Keratinocyte (primary cell): ENCODE results near the gene VAC14. TPM values are rescaled to one million over a fixed set of nuclear protein-coding genes. Genes with fewer than 3 reads are reported as not detected.

Experiments used
- DNase-seq: peaks from one replicate; pipeline ENCODE4 v3.0.0-alpha.2; 2011; ENCODE audit warnings: low read depth, missing footprints, low spot score
- FAIRE-seq: peaks from 2 replicates; lab custom pipeline; 2011; peaks lifted over from hg19 to GRCh38; lab: Jason Lieb, UNC
- H2AFZ ChIP-seq: 2 replicates; pipeline ENCODE4 v1.6.0; 2012; ENCODE audit warnings: low read length, control low read depth, inconsistent platforms; ENCODE audit not compliant: control insufficient read depth
- H3K27ac ChIP-seq: 2 replicates; pipeline ENCODE4 v1.5.1; 2011; ENCODE audit warnings: low read length; ENCODE audit not compliant: control insufficient read depth, insufficient read depth
- H3K27me3 ChIP-seq: 3 replicates; pipeline ENCODE4 v1.6.0; 2011; ENCODE audit warnings: low read length; ENCODE audit not compliant: control insufficient read depth, insufficient read depth; ENCODE audit errors: extremely low read depth
- H3K36me3 ChIP-seq, 2 experiments: 2 replicates in 1 of 2; 3 replicates in 1 of 2; pipeline ENCODE4 v1.5.1; 2011; ENCODE audit warnings: low read length in 2 of 2, mild to moderate bottlenecking in 1 of 2; ENCODE audit not compliant: control insufficient read depth in 2 of 2, insufficient read depth in 2 of 2; ENCODE audit errors: extremely low read depth in 1 of 2
- H3K4me1 ChIP-seq: 3 replicates; pipeline ENCODE4 v1.5.1; 2011; ENCODE audit warnings: low read length; ENCODE audit not compliant: control insufficient read depth, insufficient read depth; ENCODE audit errors: extremely low read depth
- H3K4me2 ChIP-seq: 3 replicates; pipeline ENCODE4 v1.6.0; 2011; ENCODE audit warnings: low read depth, low read length; ENCODE audit not compliant: control insufficient read depth, insufficient read depth; ENCODE audit errors: extremely low read depth
- H3K4me3 ChIP-seq, 3 experiments: fragments of 200-600 bp in 1 of 3; sonication (generic) in 1 of 3; 2 replicates in 2 of 3; 3 replicates in 1 of 3; pipeline ENCODE4 v1.5.1; 2011 to 2016; ENCODE audit warnings: low read length in 3 of 3, mild to moderate bottlenecking in 3 of 3, control low read depth in 2 of 3, inconsistent platforms in 1 of 3, low read depth in 1 of 3, mixed read lengths in 1 of 3, mixed run types in 1 of 3, moderate library complexity in 1 of 3; ENCODE audit not compliant: control insufficient read depth in 2 of 3, insufficient read depth in 2 of 3; ENCODE audit errors: extremely low read depth in 1 of 3
- H3K79me2 ChIP-seq: 2 replicates; pipeline ENCODE4 v1.6.0; 2012; ENCODE audit warnings: low read length; ENCODE audit not compliant: control insufficient read depth, insufficient read depth
- H3K9ac ChIP-seq: 3 replicates; pipeline ENCODE4 v1.6.0; 2011; ENCODE audit warnings: low read length; ENCODE audit not compliant: control insufficient read depth, insufficient read depth; ENCODE audit errors: extremely low read depth
- H3K9me1 ChIP-seq: 3 replicates; pipeline ENCODE4 v1.6.0; 2011; ENCODE audit warnings: low read length; ENCODE audit not compliant: control insufficient read depth, insufficient read depth; ENCODE audit errors: extremely low read depth
- H3K9me3 ChIP-seq: 2 replicates; pipeline ENCODE4 v1.5.1; 2012; ENCODE audit warnings: low read depth, low read length; ENCODE audit not compliant: control insufficient read depth
- H4K20me1 ChIP-seq: 3 replicates; pipeline ENCODE4 v1.6.0; 2011; ENCODE audit warnings: low read length; ENCODE audit not compliant: control insufficient read depth, insufficient read depth; ENCODE audit errors: extremely low read depth
- CTCF ChIP-seq, 3 experiments: IDR thresholded peaks in 1 of 3; conservative IDR thresholded peaks in 1 of 3; optimal IDR thresholded peaks in 1 of 3; 2 replicates in 2 of 3; 3 replicates in 1 of 3; pipeline versions ENCODE3 to v1.5.1; 2011; ENCODE audit warnings: low read length in 3 of 3, mild to moderate bottlenecking in 3 of 3, moderate library complexity in 2 of 3, control low read depth in 1 of 3, inconsistent platforms in 1 of 3; ENCODE audit not compliant: insufficient read depth in 2 of 3; ENCODE audit errors: extremely low read depth in 1 of 3
- EZH2 ChIP-seq: IDR thresholded peaks from one replicate; pipeline ENCODE4 v1.6.1; 2012; ENCODE audit warnings: inconsistent platforms, mild to moderate bottlenecking, low read length, moderate library complexity
- dilution Hi-C: fragments of 300-500 bp; cut with MboI; formaldehyde crosslinking; loops from one replicate; pipeline ENCODE4 v1.7.0; 2020; ENCODE audit warnings: low sequenced_read_pairs; ENCODE audit not compliant: extremely low pct_ligation_motif_present
- polyA plus RNA-seq, 5 experiments: library from polyadenylated mRNA; depleted of rRNA in 3 of 5; stranded (reverse) in 3 of 5; stranded (forward) in 1 of 5; unstranded in 1 of 5; fragments of >200 nt; gene quantifications; 1 replicate in 1 of 5; 2 replicates in 3 of 5; 3 replicates in 1 of 5; pipeline versions ENCODE4 v1.2.1 to v1.2.3, GENCODE V29; 2011 to 2012; ENCODE audit warnings: missing spikeins in 2 of 5, low read depth in 1 of 5, low replicate concordance in 1 of 5

Gene VAC14
- polyA plus RNA-seq, 1 donor (not counting 4 experiments of a cell fraction or from before 2014, with no cell fraction given), result 15.9 TPM

- no peaks in the 10 kb centered on the region for H3K9me3 ChIP-seq
- no peaks in the 10 kb centered on the region for H3K9me1 ChIP-seq
- H4K20me1 ChIP-seq, result no peaks in the 10 kb centered on the region
- H3K4me3 ChIP-seq, result no peak overlapping the region
- FAIRE-seq (no peak), DNase-seq (no peak)
- dilution Hi-C loops, result no loop called here
- H3K4me1 ChIP-seq, result no peaks in the 10 kb centered on the region
- no peak overlapping the region for H3K4me2 ChIP-seq
- H3K79me2 ChIP-seq, result no peaks in the 10 kb centered on the region
- H3K9ac ChIP-seq, result no peak overlapping the region
- H3K36me3 ChIP-seq, result peaks cover 0 to 12% of the 10 kb centered on the region in 2 experiments
- TF ChIP-seq EZH2, result no peak
- no peak for TF ChIP-seq CTCF (optimal IDR thresholded peaks at IDR 0.05 in 1 of 3, IDR thresholded peaks at IDR 0.05 in 1 of 3, conservative IDR thresholded peaks at IDR 0.05 in 1 of 3; ENCODE audit: extremely low read depth in 1 of 3, insufficient read depth in 2 of 3, low read length in 3 of 3)
- H2AFZ ChIP-seq, result no peak overlapping the region
- no peak overlapping the region for H3K27ac ChIP-seq
- H3K27me3 ChIP-seq, result no peaks in the 10 kb centered on the region
Measured at GRCh38 chr16:70723740-70724145, 77.2 kb downstream of the VAC14 start.

DNA sequence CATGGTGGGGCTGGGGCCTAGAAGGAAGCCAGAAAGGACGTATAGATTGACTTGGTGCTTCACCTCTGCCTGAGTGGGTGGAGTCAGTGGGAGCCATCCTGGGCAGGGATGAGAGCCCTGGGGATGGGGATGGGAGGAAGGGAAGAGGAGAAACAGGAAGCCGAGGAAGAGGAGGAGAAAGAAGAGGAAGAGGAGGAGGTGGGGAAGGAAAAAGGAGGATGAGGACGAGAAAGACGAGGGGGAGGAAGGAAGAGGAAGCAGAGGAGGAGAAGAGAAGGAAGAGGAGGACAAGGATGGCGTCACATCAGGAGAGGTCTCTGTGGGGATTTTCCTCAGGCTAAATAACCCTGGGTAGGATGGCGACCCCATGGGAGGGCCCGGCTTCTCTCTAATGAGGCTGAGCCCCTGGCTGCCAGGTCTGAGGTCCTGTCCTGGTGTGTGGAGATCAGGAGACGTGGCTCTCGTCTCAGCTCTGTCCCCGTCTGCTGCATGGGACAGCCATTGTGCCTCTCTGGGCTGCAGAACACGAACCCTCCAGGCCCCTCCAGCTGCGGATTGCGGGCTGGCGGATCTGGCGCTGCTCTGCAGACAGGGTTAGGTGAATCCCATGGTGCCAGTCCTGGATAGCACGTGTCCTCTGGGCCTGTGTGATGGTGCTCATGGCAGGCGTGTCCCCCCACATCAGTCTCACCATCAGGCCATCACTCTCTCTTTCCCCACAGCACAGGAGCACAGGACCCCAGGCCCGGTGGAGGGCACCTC is 79.6 kb downstream of the VAC14 start:
- Histone ChIP-seq H3K27ac (no peak overlapping the region), H3K36me3 (peaks cover 0 to 4% of the 10 kb centered on the region in 2 experiments), H3K9ac (no peak overlapping the region), H3K4me1 (peaks cover 3% of the 10 kb centered on the region), H3K27me3 (no peaks in the 10 kb centered on the region), H2AFZ (no peak overlapping the region), H3K4me3 (no peak overlapping the region), H3K79me2 (no peaks in the 10 kb centered on the region), H4K20me1 (no peaks in the 10 kb centered on the region), H3K9me3 (no peaks in the 10 kb centered on the region), H3K4me2 (no peak overlapping the region), H3K9me1 (no peaks in the 10 kb centered on the region)
- dilution Hi-C loops, result no loop called here
- FAIRE-seq, result no peak
- TF ChIP-seq EZH2, result no peak
- TF ChIP-seq CTCF (optimal IDR thresholded peaks at IDR 0.05 in 1 of 3, IDR thresholded peaks at IDR 0.05 in 1 of 3, conservative IDR thresholded peaks at IDR 0.05 in 1 of 3; ENCODE audit: extremely low read depth in 1 of 3, insufficient read depth in 2 of 3, low read length in 3 of 3), result no peak
- no peak for DNase-seq
